SK-N-SH (cell line): ENCODE data around the gene CIT. TPM values are rescaled to one million over a fixed set of nuclear protein-coding genes. Genes with fewer than 3 reads are reported as not detected.

Experiments
- CTCF ChIA-PET: fragments of 300-600, 350-600 bp; formaldehyde crosslinking; extraction: SDS; loops from one replicate; lab custom pipeline; 2021; lab: Yijun Ruan, JAX
- POLR2A ChIA-PET: fragments of 350-600 bp; sonication (Branson Sonifier 250); formaldehyde crosslinking; extraction: SDS; loops from one replicate; lab custom pipeline; 2020; ENCODE audit warnings: antibody characterized with exemption, inconsistent platforms; lab: Yijun Ruan, JAX
- DNase-seq: peaks from one replicate; pipeline ENCODE4 v3.0.0; 2012
- H2AFZ ChIP-seq: fragments of 200-600 bp; sonication (generic); 2 replicates; pipeline ENCODE4 v1.8.1; 2016; ENCODE audit warnings: antibody characterized with exemption, mild to moderate bottlenecking, low read depth
- H3F3A ChIP-seq: fragments of 200-600 bp; sonication (generic); replicated peaks from 2 replicates; pipeline ENCODE3; 2016; ENCODE audit warnings: antibody characterized with exemption, mild to moderate bottlenecking; ENCODE audit not compliant: insufficient read depth
- H3K27ac ChIP-seq, 2 experiments: fragments of 200-500 bp in 1 of 2; fragments of 200-600 bp in 1 of 2; sonication (Bioruptor generic) in 1 of 2; sonication (generic), shearing (Covaris generic) in 1 of 2; 2 replicates each; pipeline versions ENCODE4 v1.5.1 to v1.6.1; 2014 to 2016; ENCODE audit warnings: low read depth in 2 of 2, inconsistent platforms in 1 of 2, low read length in 1 of 2, mild to moderate bottlenecking in 1 of 2, mixed read lengths in 1 of 2
- H3K27me3 ChIP-seq: fragments of 200-600 bp; sonication (generic), shearing (Covaris generic); 2 replicates; pipeline ENCODE4 v1.6.1; 2016; ENCODE audit warnings: mixed run types; ENCODE audit not compliant: insufficient read depth
- H3K36me3 ChIP-seq, 2 experiments: fragments of 200-500 bp in 1 of 2; fragments of 200-600 bp in 1 of 2; sonication (Bioruptor generic) in 1 of 2; sonication (generic) in 1 of 2; replicated peaks in 1 of 2; 2 replicates each; pipeline versions ENCODE3 to v1.5.1; 2014 to 2016; ENCODE audit warnings: low read length in 1 of 2, mild to moderate bottlenecking in 1 of 2; ENCODE audit not compliant: insufficient read depth in 2 of 2, control insufficient read depth in 1 of 2
- H3K4me1 ChIP-seq, 2 experiments: fragments of 200-500 bp in 1 of 2; fragments of 200-600 bp in 1 of 2; sonication (Bioruptor generic) in 1 of 2; sonication (generic), shearing (Covaris generic) in 1 of 2; 2 replicates each; pipeline versions ENCODE4 v1.5.1 to v1.6.1; 2014 to 2016; ENCODE audit warnings: low read depth in 1 of 2, low read length in 1 of 2, mixed run types in 1 of 2; ENCODE audit not compliant: insufficient read depth in 2 of 2, control insufficient read depth in 1 of 2
- H3K4me2 ChIP-seq: fragments of 200-600 bp; sonication (generic), shearing (Covaris generic); 2 replicates; pipeline ENCODE4 v1.6.1; 2017; ENCODE audit warnings: mixed run types
- H3K4me3 ChIP-seq, 2 experiments: fragments of 200-500 bp in 1 of 2; fragments of 200-600 bp in 1 of 2; sonication (Bioruptor generic) in 1 of 2; sonication (generic), shearing (Covaris generic) in 1 of 2; 2 replicates each; pipeline versions ENCODE4 v1.5.1 to v1.8.1; 2014 to 2016; ENCODE audit warnings: low read depth in 2 of 2, inconsistent platforms in 1 of 2, low read length in 1 of 2, mild to moderate bottlenecking in 1 of 2, mixed read lengths in 1 of 2, moderate library complexity in 1 of 2
- H3K79me2 ChIP-seq: fragments of 200-600 bp; sonication (generic); 2 replicates; pipeline ENCODE4 v1.8.1; 2017; ENCODE audit warnings: mild to moderate bottlenecking; ENCODE audit not compliant: insufficient read depth
- H3K9ac ChIP-seq: fragments of 200-600 bp; sonication (generic); 2 replicates; pipeline ENCODE4 v1.6.1; 2017; ENCODE audit warnings: mixed run types
- H3K9me2 ChIP-seq: fragments of 200-600 bp; sonication (generic); 2 replicates; pipeline ENCODE4 v1.6.1; 2017; ENCODE audit warnings: mixed run types
- H3K9me3 ChIP-seq: fragments of 200-600 bp; sonication (generic); 2 replicates; pipeline ENCODE4 v1.6.1; 2017; ENCODE audit warnings: mixed run types, mild to moderate bottlenecking, moderate library complexity
- H4K20me1 ChIP-seq: fragments of 200-600 bp; sonication (generic); 2 replicates; pipeline ENCODE4 v1.6.1; 2017; ENCODE audit warnings: mild to moderate bottlenecking, mixed run types; ENCODE audit not compliant: insufficient read depth
- CHD2 ChIP-seq: fragments of 150-350 bp; IDR thresholded peaks from 2 replicates; pipeline ENCODE4 v1.6.1; 2018; ENCODE audit warnings: low read length; ENCODE audit not compliant: partially characterized antibody
- ELF1 ChIP-seq: IDR thresholded peaks from 2 replicates; pipeline ENCODE4 v1.4.0; 2012
- EZH2phosphoT487 ChIP-seq: fragments of 200-600 bp; sonication (generic); IDR thresholded peaks from 2 replicates; pipeline ENCODE4 v1.6.1; 2017; ENCODE audit warnings: low read depth, mixed run types, mild to moderate bottlenecking, antibody characterized with exemption, moderate library complexity, borderline replicate concordance
- MAX ChIP-seq: IDR thresholded peaks from 2 replicates; pipeline ENCODE4 v1.4.0; 2012; ENCODE audit warnings: low read depth
- MEF2A ChIP-seq: IDR thresholded peaks from 2 replicates; pipeline ENCODE4 v1.4.0; 2012; ENCODE audit warnings: low read depth, borderline replicate concordance
- MXI1 ChIP-seq: IDR thresholded peaks from 2 replicates; pipeline ENCODE4 v1.6.1; 2012; ENCODE audit warnings: mild to moderate bottlenecking, low read depth, low read length, improper control_type of control experiment
- NRF1 ChIP-seq: IDR thresholded peaks from 2 replicates; pipeline ENCODE4 v1.6.1; 2012; ENCODE audit warnings: low read depth, mild to moderate bottlenecking, low read length
- PBX3 ChIP-seq: IDR thresholded peaks from 2 replicates; pipeline ENCODE4; 2012
- RAD21 ChIP-seq: IDR thresholded peaks from 2 replicates; pipeline ENCODE4 v1.6.1; 2012; ENCODE audit warnings: mild to moderate bottlenecking, low read length
- REST ChIP-seq: IDR thresholded peaks from 2 replicates; pipeline ENCODE4 v1.6.1; 2012; ENCODE audit warnings: mild to moderate bottlenecking, low read depth, low read length, moderate library complexity
- RXRA ChIP-seq: IDR thresholded peaks from 2 replicates; pipeline ENCODE4 v1.4.0; 2012; ENCODE audit warnings: low read depth, mild to moderate bottlenecking, borderline replicate concordance
- SIN3A ChIP-seq: IDR thresholded peaks from 2 replicates; pipeline ENCODE4 v1.6.1; 2012; ENCODE audit warnings: low read depth, mild to moderate bottlenecking, low read length, moderate library complexity, borderline replicate concordance
- TAF1 ChIP-seq: IDR thresholded peaks from 2 replicates; pipeline ENCODE4 v1.6.1; 2012; ENCODE audit warnings: low read depth, mild to moderate bottlenecking, low read length, moderate library complexity, borderline replicate concordance
- USF1 ChIP-seq: IDR thresholded peaks from 2 replicates; pipeline ENCODE4 v1.4.0; 2012; ENCODE audit warnings: low read depth, borderline replicate concordance
- USF2 ChIP-seq: fragments of 150-350 bp; IDR thresholded peaks from 2 replicates; pipeline ENCODE4 v1.6.1; 2017; ENCODE audit warnings: antibody characterized with exemption, low read length, low read depth, borderline replicate concordance
- WGBS: methylation state at CpG from one replicate; pipeline ENCODE4 v1.1.6; 2017; ENCODE audit warnings: low lambda C conversion rate; 5-methylcytosine and 5-hydroxymethylcytosine counted together
- polyA plus RNA-seq, 3 experiments: library from polyadenylated mRNA; depleted of rRNA; stranded (reverse); fragments of >200 nt; gene quantifications; 2 replicates each; pipeline ENCODE4 v1.2.3, GENCODE V29; 2012

The CIT gene
- polyA plus RNA-seq, 1 of the 3 experiments (the other 2 are of a cell fraction), result 7.7 TPM

GRCh38 chr12:119808441-119808840 is 68.7 kb downstream of the CIT start:
- POLR2A ChIA-PET, result no interaction called here
- H3K9ac ChIP-seq, result no peak overlapping the region

GRCh38 chr12:119807380-119807779 is 69.7 kb downstream of the CIT start:
- no peak for DNase-seq
- peaks cover 7 to 8% of the 10 kb centered on the region in 2 experiments; a peak in 3 of 4 replicates for H3K4me1 ChIP-seq
- H3K79me2 ChIP-seq, result peaks cover 15% of the 10 kb centered on the region; the same call in 1 of the 2 replicates
- no peak overlapping the region for H3K27ac ChIP-seq
- no peaks in the 10 kb centered on the region for H3K9me3 ChIP-seq
- no peak overlapping the region for H3K4me2 ChIP-seq
- H3K4me3 ChIP-seq, result no peak overlapping the region
- no peaks in the 10 kb centered on the region for H3F3A ChIP-seq
- POLR2A ChIA-PET, result no interaction called here
- H3K36me3 ChIP-seq, result peaks cover 0 to 12% of the 10 kb centered on the region in 2 experiments
- H4K20me1 ChIP-seq, result no peaks in the 10 kb centered on the region
- CTCF ChIA-PET, result interaction anchor here (1.0 kb wide), 1 partner anchor 26 kb away, joined by 3 read pairs; no protein-coding TSS in a partner anchor
- no peak for TF ChIP-seq TAF1
- TF ChIP-seq SIN3A, result no peak
- no peak for TF ChIP-seq USF2
- no peak for TF ChIP-seq EZH2phosphoT487
- TF ChIP-seq CHD2, result no peak
- no peak for TF ChIP-seq REST
- H3K9ac ChIP-seq, result no peak overlapping the region
- H2AFZ ChIP-seq, result no peak overlapping the region
- no peaks in the 10 kb centered on the region for H3K9me2 ChIP-seq
- H3K27me3 ChIP-seq, result no peaks in the 10 kb centered on the region

More at GRCh38 chr12:119808441-119808840, 68.7 kb downstream of the CIT start:
- Histone ChIP-seq H3K27me3 (no peaks in the 10 kb centered on the region), H3K9me3 (no peaks in the 10 kb centered on the region), H3F3A (no peaks in the 10 kb centered on the region), H3K9me2 (no peaks in the 10 kb centered on the region), H3K4me2 (peak overlapping the region; percentile 8; the same call in 1 of the 2 replicates), H3K4me1 (peaks cover 7 to 8% of the 10 kb centered on the region in 2 experiments; a peak in 3 of 4 replicates), H3K36me3 (peaks cover 0 to 12% of the 10 kb centered on the region in 2 experiments), H2AFZ (peak overlapping the region; percentile 50; the same call in 1 of the 2 replicates), H3K27ac (no peak overlapping the region), H4K20me1 (no peaks in the 10 kb centered on the region), H3K4me3 (0 out of 4 replicates have a peak overlapping the region, but pooled peaks of 1 of the 2 experiments have one; percentile 40), H3K79me2 (peaks cover 15% of the 10 kb centered on the region; the same call in 1 of the 2 replicates)
- 92% methylated on average over 6 of the region's 6 CpGs for WGBS
- DNase-seq, result no peak
- no peak for TF ChIP-seq MEF2A
- TF ChIP-seq NRF1, result no peak
- TF ChIP-seq PBX3, result peak; percentile 20; the same call in 1 of the 2 replicates
- no peak for TF ChIP-seq MAX
- TF ChIP-seq MXI1, result no peak
- TF ChIP-seq ELF1, result no peak
- TF ChIP-seq RXRA, result no peak
- TF ChIP-seq RAD21, result no peak
- TF ChIP-seq USF1, result no peak
- CTCF ChIA-PET, result no interaction called here
